Uterus (tissue), 4 donors: ENCODE data around the gene RABGAP1. TPM values are rescaled to one million over a fixed set of nuclear protein-coding genes. Genes with fewer than 3 reads are reported as not detected.

Source experiments
- DNase-seq, 2 donors: peaks; one replicate each; pipeline ENCODE4 v3.0.0-alpha.2; 2019 to 2020
- H3K27ac ChIP-seq, 2 donors: fragments of 200-600 bp; sonication (generic); 1 replicate in 1 of 2; 2 replicates in 1 of 2; pipeline ENCODE4 v1.5.1; 2016 to 2018
- H3K27me3 ChIP-seq, 2 donors: fragments of 200-600 bp; sonication (generic); one replicate each; pipeline ENCODE4 v1.5.1; 2018 to 2019; ENCODE audit warnings: control low read depth in 1 of 2
- H3K36me3 ChIP-seq, 2 donors: fragments of 200-600 bp; sonication (generic); one replicate each; pipeline ENCODE4 v1.5.1; 2019; ENCODE audit warnings: control low read depth in 1 of 2
- H3K4me1 ChIP-seq, 2 donors: fragments of 200-600 bp; sonication (generic); one replicate each; pipeline ENCODE4 v1.5.1; 2018 to 2019; ENCODE audit warnings: control low read depth in 1 of 2
- H3K4me3 ChIP-seq, 2 donors: fragments of 200-600 bp; sonication (generic); 1 replicate in 1 of 2; 2 replicates in 1 of 2; pipeline ENCODE4 v1.5.1; 2018 to 2019; ENCODE audit warnings: mild to moderate bottlenecking in 1 of 2
- H3K9me3 ChIP-seq, 2 donors: fragments of 200-600 bp; sonication (generic); one replicate each; pipeline ENCODE4 v1.5.1; 2019; ENCODE audit warnings: control low read depth in 1 of 2
- POLR2A ChIP-seq, 2 donors: fragments of 450-650 bp; IDR thresholded peaks; one replicate each; pipeline ENCODE4 v1.6.1; 2016; ENCODE audit warnings: antibody characterized with exemption in 2 of 2, mild to moderate bottlenecking in 1 of 2, moderate library complexity in 1 of 2
- intact Hi-C: fragments of 100-400 bp; cut with DNase I; formaldehyde crosslinking; loops from one replicate; pipeline ENCODE4 v1.15.1; 2023; ENCODE audit warnings: low total_unique reads
- total RNA-seq, 4 donors: library from RNA; depleted of rRNA in 3 of 4; stranded (reverse); fragments of >200 nt in 3 of 4; gene quantifications; one replicate each; pipeline versions ENCODE4 v1.1.0 to v1.2.4, GENCODE V29; 2014 to 2023
- TF ChIP-seq, protein P1 (sequence below), 4 experiments: fragments of 200-600 bp in 2 of 4; fragments of 450-650 bp in 2 of 4; sonication (generic) in 2 of 4; IDR thresholded peaks; one replicate each; pipeline ENCODE4 v1.5.1; 2016 to 2019; ENCODE audit warnings: antibody characterized with exemption in 4 of 4, mild to moderate bottlenecking in 2 of 4, moderate library complexity in 1 of 4
- donor health status: DM: yes; HTN: yes; CAD: no.

Gene RABGAP1
- total RNA-seq, 4 donors from 2014 or later, result 81.2 to 107 (median 91.0) TPM

DNA sequence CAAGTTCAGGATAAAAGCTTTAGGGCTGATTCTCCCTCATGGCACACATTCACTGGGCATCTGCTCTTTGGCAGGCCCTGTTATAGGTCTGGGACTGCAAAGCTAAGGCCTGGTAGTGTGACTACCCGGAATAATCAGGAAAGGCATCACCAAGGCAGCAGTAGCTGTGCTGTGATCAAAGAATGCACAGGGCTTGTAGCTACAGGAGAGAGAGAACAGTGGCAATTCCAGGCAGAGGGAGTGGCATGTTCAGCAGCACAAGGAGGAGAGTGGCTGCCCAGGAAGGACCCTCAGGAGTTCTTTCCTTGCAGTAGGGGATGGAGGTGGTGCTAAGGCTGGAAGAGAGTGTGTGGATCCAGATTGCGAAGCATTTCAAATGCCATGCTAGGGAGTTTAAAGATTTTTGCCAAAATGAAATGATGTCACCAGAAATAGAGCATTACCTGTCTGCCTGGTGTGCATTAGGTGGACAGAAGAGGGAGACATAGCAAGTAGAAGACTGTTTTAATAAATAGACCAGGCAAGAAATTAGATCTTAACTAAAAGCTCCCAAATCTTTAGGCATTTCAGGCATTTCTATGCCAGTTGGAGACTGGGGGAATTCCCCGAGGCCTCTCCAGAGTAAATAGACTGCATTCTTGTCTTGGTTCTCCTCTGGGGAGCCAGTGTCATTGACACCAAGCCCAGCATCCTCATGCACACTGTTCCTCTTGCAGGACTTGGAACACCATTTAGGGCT, 161.7 kb downstream of the RABGAP1 start:
- Histone ChIP-seq H3K4me1 (no peaks in the 10 kb centered on the region), H3K36me3 (no peaks in the 10 kb centered on the region), H3K27me3 (no peaks in the 10 kb centered on the region), H3K4me3 (no peak overlapping the region), H3K9me3 (no peaks in the 10 kb centered on the region), H3K27ac (no peak overlapping the region)
- TF ChIP-seq, protein P1, sequence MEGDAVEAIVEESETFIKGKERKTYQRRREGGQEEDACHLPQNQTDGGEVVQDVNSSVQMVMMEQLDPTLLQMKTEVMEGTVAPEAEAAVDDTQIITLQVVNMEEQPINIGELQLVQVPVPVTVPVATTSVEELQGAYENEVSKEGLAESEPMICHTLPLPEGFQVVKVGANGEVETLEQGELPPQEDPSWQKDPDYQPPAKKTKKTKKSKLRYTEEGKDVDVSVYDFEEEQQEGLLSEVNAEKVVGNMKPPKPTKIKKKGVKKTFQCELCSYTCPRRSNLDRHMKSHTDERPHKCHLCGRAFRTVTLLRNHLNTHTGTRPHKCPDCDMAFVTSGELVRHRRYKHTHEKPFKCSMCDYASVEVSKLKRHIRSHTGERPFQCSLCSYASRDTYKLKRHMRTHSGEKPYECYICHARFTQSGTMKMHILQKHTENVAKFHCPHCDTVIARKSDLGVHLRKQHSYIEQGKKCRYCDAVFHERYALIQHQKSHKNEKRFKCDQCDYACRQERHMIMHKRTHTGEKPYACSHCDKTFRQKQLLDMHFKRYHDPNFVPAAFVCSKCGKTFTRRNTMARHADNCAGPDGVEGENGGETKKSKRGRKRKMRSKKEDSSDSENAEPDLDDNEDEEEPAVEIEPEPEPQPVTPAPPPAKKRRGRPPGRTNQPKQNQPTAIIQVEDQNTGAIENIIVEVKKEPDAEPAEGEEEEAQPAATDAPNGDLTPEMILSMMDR (IDR thresholded peaks at IDR 0.05), result no peak
- no peak for TF ChIP-seq POLR2A (IDR thresholded peaks at IDR 0.05)
- intact Hi-C loops, result no loop called here
- DNase-seq, result no peak

DNA sequence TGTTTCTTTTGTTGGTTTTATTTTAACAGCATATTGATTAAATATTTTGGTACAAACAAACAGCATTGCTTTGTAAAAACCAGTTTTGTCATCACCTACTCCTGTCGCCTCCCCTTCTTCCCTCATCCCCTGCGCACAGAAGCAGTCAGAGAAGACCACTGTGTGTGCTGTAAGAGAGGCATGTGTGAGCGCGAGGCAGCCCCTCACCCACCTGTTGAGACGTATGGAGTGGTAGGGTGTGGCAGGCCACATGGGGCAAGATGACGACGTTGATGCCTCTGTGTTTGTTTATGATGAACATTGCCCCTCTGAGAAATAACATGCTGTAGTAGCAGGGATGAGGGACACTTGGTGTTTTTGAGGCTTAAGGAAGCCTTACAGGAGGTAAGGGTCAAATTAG, 164.0 kb downstream of the RABGAP1 start:
- Histone ChIP-seq H3K4me1 (no peaks in the 10 kb centered on the region), H3K27ac (no peak overlapping the region), H3K9me3 (no peaks in the 10 kb centered on the region), H3K4me3 (no peak overlapping the region), H3K36me3 (no peaks in the 10 kb centered on the region), H3K27me3 (no peaks in the 10 kb centered on the region)
- DNase-seq, result no peak
- TF ChIP-seq POLR2A (IDR thresholded peaks at IDR 0.05), result no peak
- intact Hi-C loops, result no loop called here

DNA sequence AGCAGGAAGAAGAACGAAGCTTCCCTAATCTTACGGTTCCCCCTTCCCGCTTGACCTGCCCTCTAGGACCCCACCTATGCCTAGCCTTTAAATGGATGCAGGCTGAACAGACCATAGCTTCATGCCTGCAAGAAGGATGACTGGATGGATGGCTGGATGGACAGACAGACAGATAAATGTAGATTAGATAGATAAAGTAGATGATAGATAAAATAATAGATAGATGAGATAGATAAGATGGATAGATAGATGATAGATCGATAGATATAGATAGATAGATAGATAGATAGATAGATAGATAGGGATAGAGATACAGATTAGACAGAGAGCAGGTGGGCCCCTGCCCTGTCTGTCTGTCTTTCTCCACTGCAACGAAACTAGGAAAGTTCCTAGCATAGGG, 164.7 kb downstream of the RABGAP1 start:
- no peaks in the 10 kb centered on the region for H3K36me3 ChIP-seq
- no peaks in the 10 kb centered on the region for H3K9me3 ChIP-seq
- H3K27me3 ChIP-seq, result no peaks in the 10 kb centered on the region
- intact Hi-C loops, result no loop called here
- no peaks in the 10 kb centered on the region for H3K4me1 ChIP-seq
- DNase-seq, result no peak
- no peak overlapping the region for H3K4me3 ChIP-seq
- no peak for TF ChIP-seq POLR2A (IDR thresholded peaks at IDR 0.05)
- TF ChIP-seq, protein P1 (IDR thresholded peaks at IDR 0.05), result no peak
- H3K27ac ChIP-seq, result no peak overlapping the region

DNA sequence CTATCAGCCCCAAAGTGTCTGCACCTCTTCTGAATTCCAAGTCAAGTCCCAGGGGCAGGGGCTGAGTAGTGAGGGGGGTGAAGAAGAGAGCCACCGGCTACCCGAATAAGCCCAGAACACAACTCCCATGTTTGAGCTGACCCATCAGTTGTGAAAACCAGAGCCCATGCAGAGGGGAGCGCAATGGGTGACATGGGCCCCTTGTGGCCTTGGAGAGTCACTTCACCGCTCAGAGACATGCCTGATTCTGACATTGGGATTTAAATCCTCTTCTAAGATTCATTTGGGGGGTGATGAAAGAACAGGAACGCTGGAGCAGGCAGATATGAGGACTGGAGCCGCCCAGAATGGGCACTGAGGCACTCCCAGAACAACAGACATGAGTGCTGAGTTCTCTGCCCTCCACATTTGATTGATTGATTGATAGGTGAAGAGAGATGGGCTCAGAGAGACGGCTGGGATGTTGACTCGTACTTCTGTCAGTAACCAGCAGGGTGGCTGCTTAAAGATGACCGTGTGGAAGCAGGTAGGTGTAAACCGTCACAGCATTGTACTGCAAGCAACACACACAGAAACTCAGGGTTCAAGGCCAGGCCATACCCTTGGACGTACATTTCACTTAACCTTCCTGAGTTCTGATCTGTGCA, 166.9 kb downstream of the RABGAP1 start:
- Histone ChIP-seq H3K9me3 (no peaks in the 10 kb centered on the region), H3K4me1 (no peaks in the 10 kb centered on the region), H3K4me3 (no peak overlapping the region), H3K27ac (no peak overlapping the region), H3K27me3 (no peaks in the 10 kb centered on the region), H3K36me3 (no peaks in the 10 kb centered on the region)
- intact Hi-C loops, result no loop called here
- DNase-seq, result no peak
- no peak for TF ChIP-seq POLR2A (IDR thresholded peaks at IDR 0.05)
- TF ChIP-seq, protein P1 (IDR thresholded peaks at IDR 0.05), result no peak

DNA sequence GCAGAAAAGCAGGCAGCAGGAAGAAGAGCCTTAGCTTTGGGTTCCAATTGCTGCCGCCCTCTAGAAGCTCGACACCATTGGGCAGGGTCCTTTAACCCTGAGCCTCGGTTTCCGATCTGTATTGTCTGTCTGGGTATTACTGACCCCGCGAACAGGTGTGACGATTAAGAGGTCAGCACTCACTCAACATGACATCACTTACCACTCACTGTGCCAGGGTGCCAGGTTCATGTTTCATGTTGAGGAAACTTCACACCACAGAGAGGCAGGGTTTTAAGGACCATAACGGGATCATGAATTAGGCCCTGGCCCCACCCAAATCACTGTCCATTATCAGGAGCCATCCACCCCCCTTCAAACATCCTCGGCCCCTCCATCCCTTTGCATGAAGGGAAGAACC, 168.2 kb downstream of the RABGAP1 start:
- H3K27me3 ChIP-seq, result no peaks in the 10 kb centered on the region
- H3K27ac ChIP-seq, result no peak overlapping the region
- no peaks in the 10 kb centered on the region for H3K4me1 ChIP-seq
- H3K9me3 ChIP-seq, result no peaks in the 10 kb centered on the region
- intact Hi-C loops, result no loop called here
- TF ChIP-seq, protein P1 (IDR thresholded peaks at IDR 0.05), result no peak
- TF ChIP-seq POLR2A (IDR thresholded peaks at IDR 0.05), result no peak
- H3K4me3 ChIP-seq, result no peak overlapping the region
- no peak for DNase-seq
- H3K36me3 ChIP-seq, result no peaks in the 10 kb centered on the region
